HEK293 (cell line): ENCODE data around the gene GALT.

Source experiments
- CTCF ChIA-PET: fragments of 350-600 bp; formaldehyde crosslinking; extraction: SDS; loops from one replicate; lab custom pipeline; 2021; ENCODE audit warnings: antibody characterized with exemption; lab: Yijun Ruan, JAX
- POLR2A ChIA-PET: fragments of 300-600 bp; formaldehyde crosslinking; extraction: SDS; loops from one replicate; lab custom pipeline; 2020; ENCODE audit warnings: antibody characterized with exemption, inconsistent platforms; lab: Yijun Ruan, JAX
- H3K27ac ChIP-seq: fragments of 200-500 bp; sonication (Bioruptor generic); 2 replicates; pipeline ENCODE4 v1.5.1; 2014; ENCODE audit warnings: low read depth, low read length, control low read depth, inconsistent platforms; ENCODE audit errors: extremely low read depth
- H3K36me3 ChIP-seq, 2 experiments: fragments of 200-500 bp in 1 of 2; sonication (Bioruptor generic) in 1 of 2; 1 replicate in 1 of 2; 2 replicates in 1 of 2; pipeline ENCODE4 v1.5.1; 2014 to 2017; ENCODE audit warnings: inconsistent platforms in 2 of 2, low read length in 2 of 2; ENCODE audit not compliant: control insufficient read depth in 2 of 2, insufficient read depth in 1 of 2
- H3K4me1 ChIP-seq: fragments of 200-500 bp; sonication (Bioruptor generic); 2 replicates; pipeline ENCODE4 v1.5.1; 2014; ENCODE audit warnings: mild to moderate bottlenecking, low read length, inconsistent platforms; ENCODE audit not compliant: control insufficient read depth, insufficient read depth
- H3K4me3 ChIP-seq: 2 replicates; pipeline ENCODE4 v1.5.1; 2011; ENCODE audit warnings: low read depth, mild to moderate bottlenecking, control low read depth, low read length, moderate library complexity
- H3K9me3 ChIP-seq: fragments of 200-500 bp; sonication (Bioruptor generic); 2 replicates; pipeline ENCODE4 v1.5.1; 2014; ENCODE audit warnings: low read depth, low read length, inconsistent platforms; ENCODE audit not compliant: control insufficient read depth, insufficient read depth
- BCL11A ChIP-seq: fragments of 450-650 bp; formaldehyde crosslinking; IDR thresholded peaks from 2 replicates; pipeline ENCODE4 v1.5.1; 2016; ENCODE audit warnings: low read depth, missing biosample characterization, missing genetic modification characterization
- EGR2 ChIP-seq: fragments of 450-650 bp; formaldehyde crosslinking; IDR thresholded peaks from 2 replicates; pipeline ENCODE4 v1.5.1; 2016; ENCODE audit warnings: low read depth, missing biosample characterization, missing genetic modification characterization
- HIC1 ChIP-seq: fragments of 450-650 bp; formaldehyde crosslinking; IDR thresholded peaks from 2 replicates; pipeline ENCODE4 v1.5.1; 2016; ENCODE audit warnings: missing biosample characterization, missing genetic modification characterization
- ZBTB48 ChIP-seq: fragments of 450-650 bp; formaldehyde crosslinking; IDR thresholded peaks from 2 replicates; pipeline ENCODE4 v1.5.1; 2016; ENCODE audit warnings: missing biosample characterization, missing genetic modification characterization
- ZFP69B ChIP-seq: fragments of 450-650 bp; formaldehyde crosslinking; IDR thresholded peaks from 2 replicates; pipeline ENCODE4 v1.5.1; 2016; ENCODE audit warnings: missing biosample characterization, missing genetic modification characterization
- ZNF132 ChIP-seq: fragments of 450-650 bp; formaldehyde crosslinking; IDR thresholded peaks from 2 replicates; pipeline ENCODE4 v1.5.1; 2017; ENCODE audit warnings: missing biosample characterization, missing genetic modification characterization, borderline replicate concordance
- ZNF169 ChIP-seq: fragments of 450-650 bp; formaldehyde crosslinking; IDR thresholded peaks from 2 replicates; pipeline ENCODE4 v1.5.1; 2016; ENCODE audit warnings: missing biosample characterization, missing genetic modification characterization
- ZNF223 ChIP-seq: fragments of 450-650 bp; formaldehyde crosslinking; IDR thresholded peaks from 2 replicates; pipeline ENCODE4 v1.5.1; 2016; ENCODE audit warnings: missing biosample characterization, missing genetic modification characterization
- ZNF274 ChIP-seq, 2 experiments: fragments of 200-500 bp in 1 of 2; fragments of 450-650 bp in 1 of 2; sonication (Bioruptor generic) in 1 of 2; formaldehyde crosslinking in 1 of 2; IDR thresholded peaks; 2 replicates each; pipeline versions ENCODE4 v1.5.1 to v1.6.1; 2014 to 2016; ENCODE audit warnings: borderline replicate concordance in 1 of 2, inconsistent platforms in 1 of 2, low read length in 1 of 2, missing biosample characterization in 1 of 2, missing genetic modification characterization in 1 of 2
- ZNF624 ChIP-seq: fragments of 450-650 bp; formaldehyde crosslinking; IDR thresholded peaks from 2 replicates; pipeline ENCODE4 v1.5.1; 2017; ENCODE audit warnings: missing biosample characterization, missing genetic modification characterization
- ZNF664 ChIP-seq: fragments of 450-650 bp; formaldehyde crosslinking; IDR thresholded peaks from 2 replicates; pipeline ENCODE4 v1.5.1; 2016; ENCODE audit warnings: missing biosample characterization, missing genetic modification characterization
- ZSCAN30 ChIP-seq: fragments of 450-650 bp; IDR thresholded peaks from 2 replicates; pipeline ENCODE4 v1.5.1; 2018; ENCODE audit warnings: missing biosample characterization, mild to moderate bottlenecking, missing genetic modification characterization, moderate library complexity
- TF ChIP-seq, protein P1 (sequence below): fragments of 450-650 bp; formaldehyde crosslinking; IDR thresholded peaks from 2 replicates; pipeline ENCODE4 v1.5.1; 2016; ENCODE audit warnings: missing biosample characterization, missing genetic modification characterization
- TF ChIP-seq, protein P2 (sequence below): fragments of 450-650 bp; formaldehyde crosslinking; IDR thresholded peaks from 2 replicates; pipeline ENCODE4 v1.5.1; 2016; ENCODE audit warnings: missing biosample characterization, missing genetic modification characterization
- TF ChIP-seq, protein P3 (sequence below): fragments of 450-650 bp; formaldehyde crosslinking; IDR thresholded peaks from 2 replicates; pipeline ENCODE4 v1.5.1; 2016; ENCODE audit warnings: missing biosample characterization, missing genetic modification characterization

Gene GALT

DNA sequence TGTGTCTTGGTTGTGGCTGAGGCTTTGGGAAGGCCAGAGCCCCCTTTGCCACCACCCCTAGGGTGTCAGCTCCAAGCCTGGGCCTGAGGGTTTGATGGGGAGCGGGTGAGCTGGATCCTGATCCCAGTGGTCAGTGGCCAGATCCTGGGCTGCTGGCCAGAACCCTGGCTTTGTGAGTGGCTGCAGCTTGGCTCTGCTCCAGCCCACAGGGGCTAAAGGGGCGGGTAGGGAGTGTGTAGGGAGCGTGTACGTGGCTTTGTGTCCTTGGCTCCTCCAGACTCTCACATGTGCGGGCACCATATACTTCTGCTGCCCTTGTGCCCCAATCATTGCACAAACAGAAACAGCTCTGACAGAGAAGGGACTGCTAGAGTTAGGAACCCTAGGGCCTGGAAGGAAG lies 4.3 kb downstream of the GALT start:
- no peak overlapping the region for H3K4me3 ChIP-seq
- H3K9me3 ChIP-seq, result no peaks in the 10 kb centered on the region
- peaks cover 6% of the 10 kb centered on the region for H3K4me1 ChIP-seq
- POLR2A ChIA-PET, result interaction anchor here (0.8 to 2.4 kb wide), 5 partner anchors 10 to 31 kb away, joined by 3 to 10 read pairs (median 4); partner anchors contain the start of genes DCTN3 and SIGMAR1
- peaks cover 0 to 40% of the 10 kb centered on the region in 2 experiments; a peak in 2 of 3 replicates for H3K36me3 ChIP-seq
- CTCF ChIA-PET, result interaction anchor here (0.6 to 13.3 kb wide), 3 partner anchors 15 to 866 kb away, joined by 3 to 125 read pairs (median 3); partner anchors contain the start of gene SIGMAR1
- TF ChIP-seq, protein P1, sequence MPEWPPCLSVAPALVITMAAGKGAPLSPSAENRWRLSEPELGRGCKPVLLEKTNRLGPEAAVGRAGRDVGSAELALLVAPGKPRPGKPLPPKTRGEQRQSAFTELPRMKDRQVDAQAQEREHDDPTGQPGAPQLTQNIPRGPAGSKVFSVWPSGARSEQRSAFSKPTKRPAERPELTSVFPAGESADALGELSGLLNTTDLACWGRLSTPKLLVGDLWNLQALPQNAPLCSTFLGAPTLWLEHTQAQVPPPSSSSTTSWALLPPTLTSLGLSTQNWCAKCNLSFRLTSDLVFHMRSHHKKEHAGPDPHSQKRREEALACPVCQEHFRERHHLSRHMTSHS (tag by site-specific recombination), result no peak
- TF ChIP-seq ZBTB48 (tag by site-specific recombination), result peak; percentile 45; the same call in 1 of the 2 replicates
- no peak for TF ChIP-seq ZSCAN30 (tag by site-specific recombination)
- no peak for TF ChIP-seq ZNF223 (tag by site-specific recombination)
- H3K27ac ChIP-seq, result no peak overlapping the region

DNA sequence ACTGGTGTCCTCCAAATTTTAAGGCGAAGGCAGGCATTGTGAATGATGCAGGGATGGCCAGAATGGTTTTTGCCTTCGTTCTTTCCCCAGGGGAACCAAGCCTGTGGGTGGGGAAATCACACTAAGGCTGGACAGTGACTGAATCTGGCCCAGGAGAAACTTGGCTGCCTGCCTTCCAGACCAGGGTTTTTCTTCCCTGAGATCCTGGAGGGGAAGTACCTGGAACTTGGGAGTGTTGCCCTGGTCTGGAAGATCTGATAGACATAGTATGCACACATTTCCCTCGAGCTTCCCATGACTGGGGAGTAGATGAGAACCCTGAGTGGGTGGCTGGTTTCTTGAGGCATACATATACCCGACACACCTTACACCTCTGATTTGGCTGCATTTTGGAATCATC lies 4.8 kb downstream of the GALT start:
- Histone ChIP-seq H3K4me3 (no peak overlapping the region), H3K27ac (no peak overlapping the region), H3K4me1 (peaks cover 6% of the 10 kb centered on the region), H3K9me3 (no peaks in the 10 kb centered on the region), H3K36me3 (peaks cover 0 to 40% of the 10 kb centered on the region in 2 experiments; a peak in 2 of 3 replicates)
- POLR2A ChIA-PET, result interaction anchor here (0.8 to 2.8 kb wide), 7 partner anchors 9 to 31 kb away, joined by 3 to 21 read pairs (median 5); partner anchors contain the start of genes DCTN3 and SIGMAR1
- CTCF ChIA-PET, result interaction anchor here (0.6 to 13.3 kb wide), 4 partner anchors 16 to 865 kb away, joined by 3 to 125 read pairs (median 4); partner anchors contain the start of gene SIGMAR1
- TF ChIP-seq, protein P2, sequence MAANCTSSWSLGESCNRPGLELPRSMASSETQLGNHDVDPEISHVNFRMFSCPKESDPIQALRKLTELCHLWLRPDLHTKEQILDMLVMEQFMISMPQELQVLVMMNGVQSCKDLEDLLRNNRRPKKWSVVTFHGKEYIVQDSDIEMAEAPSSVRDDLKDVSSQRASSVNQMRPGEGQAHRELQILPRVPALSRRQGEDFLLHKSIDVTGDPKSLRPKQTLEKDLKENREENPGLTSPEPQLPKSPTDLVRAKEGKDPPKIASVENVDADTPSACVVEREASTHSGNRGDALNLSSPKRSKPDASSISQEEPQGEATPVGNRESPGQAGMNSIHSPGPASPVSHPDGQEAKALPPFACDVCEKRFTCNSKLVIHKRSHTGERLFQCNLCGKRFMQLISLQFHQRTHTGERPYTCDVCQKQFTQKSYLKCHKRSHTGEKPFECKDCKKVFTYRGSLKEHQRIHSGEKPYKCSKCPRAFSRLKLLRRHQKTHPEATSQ (tag by site-specific recombination), result no peak
- TF ChIP-seq EGR2 (tag by site-specific recombination), result no peak
- TF ChIP-seq BCL11A (tag by site-specific recombination), result no peak
- no peak for TF ChIP-seq ZFP69B (tag by site-specific recombination)
- no peak for TF ChIP-seq ZNF664
- TF ChIP-seq ZNF132, result no peak
- no peak for TF ChIP-seq ZNF274 (IDR thresholded peaks at IDR 0.05; ENCODE audit: low read length)
- TF ChIP-seq ZNF274 (tag by site-specific recombination; IDR thresholded peaks at IDR 0.05; ENCODE audit: borderline replicate concordance), result no peak
- TF ChIP-seq HIC1 (tag by site-specific recombination), result no peak
- TF ChIP-seq ZNF169 (tag by site-specific recombination), result no peak
- no peak for TF ChIP-seq ZNF624 (tag by site-specific recombination)
- TF ChIP-seq, protein P3, sequence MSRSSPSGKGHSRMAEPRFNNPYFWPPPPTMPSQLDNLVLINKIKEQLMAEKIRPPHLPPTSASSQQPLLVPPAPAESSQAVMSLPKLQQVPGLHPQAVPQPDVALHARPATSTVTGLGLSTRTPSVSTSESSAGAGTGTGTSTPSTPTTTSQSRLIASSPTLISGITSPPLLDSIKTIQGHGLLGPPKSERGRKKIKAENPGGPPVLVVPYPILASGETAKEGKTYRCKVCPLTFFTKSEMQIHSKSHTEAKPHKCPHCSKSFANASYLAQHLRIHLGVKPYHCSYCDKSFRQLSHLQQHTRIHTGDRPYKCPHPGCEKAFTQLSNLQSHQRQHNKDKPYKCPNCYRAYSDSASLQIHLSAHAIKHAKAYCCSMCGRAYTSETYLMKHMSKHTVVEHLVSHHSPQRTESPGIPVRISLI (tag by site-specific recombination), result no peak
